Panc1 (cell line): ENCODE measurements around the gene ALG1. TPM values are rescaled to one million over a fixed set of nuclear protein-coding genes. Genes with fewer than 3 reads are reported as not detected.

ENCODE experiments used
- ATAC-seq: fragments of 200-7000 bp; cut with Tn5 transposase; 2 replicates; pipeline ENCODE4 v1.9.1; 2020; ENCODE audit warnings: mild to moderate bottlenecking, moderate library complexity
- BruUV-seq: library from RNA; stranded (reverse); fragments of 400-500 nt; replicated peaks from 2 replicates; lab custom pipeline; 2021; lab: Mats Ljungman, UMichigan
- CTCF ChIA-PET: fragments of 300-600 bp; sonication (Branson Sonifier 250); formaldehyde crosslinking; loops from one replicate; lab custom pipeline; 2022; ENCODE audit warnings: antibody characterized with exemption; lab: Charles Lee
- POLR2A ChIA-PET: fragments of 300-600 bp; sonication (Branson Sonifier 250); formaldehyde crosslinking; loops from one replicate; lab custom pipeline; 2022; ENCODE audit warnings: antibody characterized with exemption; lab: Charles Lee
- DNase-seq: peaks from one replicate; pipeline ENCODE4 v3.0.0-alpha.2; 2010; ENCODE audit warnings: low read depth, low spot score
- H3K27ac ChIP-seq: 2 replicates; pipeline ENCODE4 v1.5.1; 2011; ENCODE audit warnings: mild to moderate bottlenecking, low read length, inconsistent platforms
- H3K27me3 ChIP-seq: fragments of 200-500 bp; sonication (Bioruptor generic); 2 replicates; pipeline ENCODE4 v1.6.0; 2014; ENCODE audit warnings: low read length, inconsistent platforms; ENCODE audit not compliant: control insufficient read depth, insufficient read depth
- H3K36me3 ChIP-seq: fragments of 200-500 bp; sonication (Bioruptor generic); 2 replicates; pipeline ENCODE4 v1.5.1; 2014; ENCODE audit warnings: inconsistent platforms, mild to moderate bottlenecking, low read length, moderate library complexity; ENCODE audit not compliant: control insufficient read depth, insufficient read depth
- H3K4me1 ChIP-seq: 2 replicates; pipeline ENCODE4 v1.5.1; 2011; ENCODE audit warnings: inconsistent platforms, mild to moderate bottlenecking, low read length, moderate library complexity; ENCODE audit not compliant: control insufficient read depth, insufficient read depth
- H3K4me3 ChIP-seq, 2 experiments: 2 replicates each; pipeline ENCODE4 v1.5.1; 2011 to 2012; ENCODE audit warnings: low read depth in 2 of 2, low read length in 2 of 2, mild to moderate bottlenecking in 2 of 2, inconsistent platforms in 1 of 2, moderate library complexity in 1 of 2
- H3K9me3 ChIP-seq: fragments of 200-500 bp; sonication (Bioruptor generic); 2 replicates; pipeline ENCODE4 v1.5.1; 2014; ENCODE audit warnings: low read depth, mild to moderate bottlenecking, inconsistent platforms, low read length, moderate library complexity; ENCODE audit not compliant: control insufficient read depth, insufficient read depth
- POLR2AphosphoS5 ChIP-seq: IDR thresholded peaks from 2 replicates; pipeline ENCODE4 v1.6.1; 2012; ENCODE audit warnings: mild to moderate bottlenecking, low read depth, low read length, moderate library complexity
- SIN3A ChIP-seq: IDR thresholded peaks from 2 replicates; pipeline ENCODE4 v1.6.1; 2012; ENCODE audit warnings: low read depth, mild to moderate bottlenecking, low read length, moderate library complexity, borderline replicate concordance; ENCODE audit not compliant: insufficient read depth
- TCF7L2 ChIP-seq: IDR thresholded peaks from 2 replicates; pipeline ENCODE4 v1.6.1; 2011; ENCODE audit warnings: mild to moderate bottlenecking, low read depth, low read length, inconsistent platforms
- in situ Hi-C: cut with HindIII; loops from 2 replicates; pipeline ENCODE4 v1.10.0; 2016; ENCODE audit warnings: low sequenced_read_pairs, low pct_unique_long_range_greater_than_20kb
- intact Hi-C: fragments of 100-400 bp; cut with micrococcal nuclease; formaldehyde crosslinking; loops from one replicate; pipeline ENCODE4 v1.10.0; 2022; ENCODE audit not compliant: unreplicated experiment
- total RNA-seq: library from RNA; stranded (reverse); gene quantifications from one replicate; pipeline ENCODE4 v1.2.1, GENCODE V29; 2021; ENCODE audit not compliant: unreplicated experiment
- TF ChIP-seq, protein P1 (sequence below), 2 experiments: IDR thresholded peaks; 2 replicates each; pipeline ENCODE4 v1.6.1; 2011 to 2012; ENCODE audit warnings: low read depth in 2 of 2, control low read depth in 1 of 2, low read length in 1 of 2, mild to moderate bottlenecking in 1 of 2, moderate library complexity in 1 of 2; ENCODE audit not compliant: insufficient read depth in 1 of 2
- TF ChIP-seq, protein P2 (sequence below): fragments of 450-650 bp; IDR thresholded peaks from 2 replicates; pipeline ENCODE4 v1.5.1; 2017; ENCODE audit warnings: mild to moderate bottlenecking

The ALG1 gene
- total RNA-seq, 1 experiment from 2014 or later: 46.6 TPM

DNA sequence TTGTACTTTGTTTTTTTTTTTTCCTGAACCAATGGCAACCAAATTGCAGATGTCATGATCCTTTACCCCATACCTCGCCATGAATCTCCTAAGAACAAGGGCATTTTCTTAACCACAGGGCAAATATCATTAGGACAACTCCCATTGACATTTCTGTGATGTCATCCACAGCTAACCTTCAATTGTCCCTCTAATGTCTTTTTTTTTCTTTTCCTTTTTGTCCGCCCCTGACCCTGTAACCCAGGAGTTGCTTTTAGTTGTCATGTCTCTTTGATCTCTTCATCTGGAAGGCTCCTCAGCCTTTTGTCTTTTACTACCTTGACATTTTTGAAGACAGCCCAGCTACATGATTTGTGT lies 37.5 kb upstream of the ALG1 start:
- Histone ChIP-seq H3K27ac (peak overlapping the region; percentile 87), H3K9me3 (no peaks in the 10 kb centered on the region), H3K27me3 (no peaks in the 10 kb centered on the region), H3K4me3 (peak overlapping the region; percentile 57 to 84), H3K4me1 (peaks cover 11% of the 10 kb centered on the region), H3K36me3 (no peaks in the 10 kb centered on the region)
- TSS peak; percentile 85 for BruUV-seq
- ChIA-PET POLR2A (interaction anchor here (0.6 to 0.7 kb wide), 3 partner anchors 15 to 313 kb away, joined by 3 to 5 read pairs (median 4); no protein-coding TSS in a partner anchor), CTCF (interaction anchor here (0.8 kb wide), 1 partner anchor 8 kb away, joined by 7 read pairs; no protein-coding TSS in a partner anchor)
- intact Hi-C loops (no loop called here), in situ Hi-C loops (no loop called here)
- TF ChIP-seq SIN3A (no peak), POLR2AphosphoS5 (no peak), TCF7L2 (no peak)
- TF ChIP-seq, protein P1, sequence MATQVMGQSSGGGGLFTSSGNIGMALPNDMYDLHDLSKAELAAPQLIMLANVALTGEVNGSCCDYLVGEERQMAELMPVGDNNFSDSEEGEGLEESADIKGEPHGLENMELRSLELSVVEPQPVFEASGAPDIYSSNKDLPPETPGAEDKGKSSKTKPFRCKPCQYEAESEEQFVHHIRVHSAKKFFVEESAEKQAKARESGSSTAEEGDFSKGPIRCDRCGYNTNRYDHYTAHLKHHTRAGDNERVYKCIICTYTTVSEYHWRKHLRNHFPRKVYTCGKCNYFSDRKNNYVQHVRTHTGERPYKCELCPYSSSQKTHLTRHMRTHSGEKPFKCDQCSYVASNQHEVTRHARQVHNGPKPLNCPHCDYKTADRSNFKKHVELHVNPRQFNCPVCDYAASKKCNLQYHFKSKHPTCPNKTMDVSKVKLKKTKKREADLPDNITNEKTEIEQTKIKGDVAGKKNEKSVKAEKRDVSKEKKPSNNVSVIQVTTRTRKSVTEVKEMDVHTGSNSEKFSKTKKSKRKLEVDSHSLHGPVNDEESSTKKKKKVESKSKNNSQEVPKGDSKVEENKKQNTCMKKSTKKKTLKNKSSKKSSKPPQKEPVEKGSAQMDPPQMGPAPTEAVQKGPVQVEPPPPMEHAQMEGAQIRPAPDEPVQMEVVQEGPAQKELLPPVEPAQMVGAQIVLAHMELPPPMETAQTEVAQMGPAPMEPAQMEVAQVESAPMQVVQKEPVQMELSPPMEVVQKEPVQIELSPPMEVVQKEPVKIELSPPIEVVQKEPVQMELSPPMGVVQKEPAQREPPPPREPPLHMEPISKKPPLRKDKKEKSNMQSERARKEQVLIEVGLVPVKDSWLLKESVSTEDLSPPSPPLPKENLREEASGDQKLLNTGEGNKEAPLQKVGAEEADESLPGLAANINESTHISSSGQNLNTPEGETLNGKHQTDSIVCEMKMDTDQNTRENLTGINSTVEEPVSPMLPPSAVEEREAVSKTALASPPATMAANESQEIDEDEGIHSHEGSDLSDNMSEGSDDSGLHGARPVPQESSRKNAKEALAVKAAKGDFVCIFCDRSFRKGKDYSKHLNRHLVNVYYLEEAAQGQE (IDR thresholded peaks at IDR 0.05; ENCODE audit: insufficient read depth in 1 of 2, low read depth in 2 of 2, low read length in 1 of 2): no peak
- TF ChIP-seq, protein P2, sequence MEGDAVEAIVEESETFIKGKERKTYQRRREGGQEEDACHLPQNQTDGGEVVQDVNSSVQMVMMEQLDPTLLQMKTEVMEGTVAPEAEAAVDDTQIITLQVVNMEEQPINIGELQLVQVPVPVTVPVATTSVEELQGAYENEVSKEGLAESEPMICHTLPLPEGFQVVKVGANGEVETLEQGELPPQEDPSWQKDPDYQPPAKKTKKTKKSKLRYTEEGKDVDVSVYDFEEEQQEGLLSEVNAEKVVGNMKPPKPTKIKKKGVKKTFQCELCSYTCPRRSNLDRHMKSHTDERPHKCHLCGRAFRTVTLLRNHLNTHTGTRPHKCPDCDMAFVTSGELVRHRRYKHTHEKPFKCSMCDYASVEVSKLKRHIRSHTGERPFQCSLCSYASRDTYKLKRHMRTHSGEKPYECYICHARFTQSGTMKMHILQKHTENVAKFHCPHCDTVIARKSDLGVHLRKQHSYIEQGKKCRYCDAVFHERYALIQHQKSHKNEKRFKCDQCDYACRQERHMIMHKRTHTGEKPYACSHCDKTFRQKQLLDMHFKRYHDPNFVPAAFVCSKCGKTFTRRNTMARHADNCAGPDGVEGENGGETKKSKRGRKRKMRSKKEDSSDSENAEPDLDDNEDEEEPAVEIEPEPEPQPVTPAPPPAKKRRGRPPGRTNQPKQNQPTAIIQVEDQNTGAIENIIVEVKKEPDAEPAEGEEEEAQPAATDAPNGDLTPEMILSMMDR: no peak
- no peak for DNase-seq
- no peak for ATAC-seq

DNA sequence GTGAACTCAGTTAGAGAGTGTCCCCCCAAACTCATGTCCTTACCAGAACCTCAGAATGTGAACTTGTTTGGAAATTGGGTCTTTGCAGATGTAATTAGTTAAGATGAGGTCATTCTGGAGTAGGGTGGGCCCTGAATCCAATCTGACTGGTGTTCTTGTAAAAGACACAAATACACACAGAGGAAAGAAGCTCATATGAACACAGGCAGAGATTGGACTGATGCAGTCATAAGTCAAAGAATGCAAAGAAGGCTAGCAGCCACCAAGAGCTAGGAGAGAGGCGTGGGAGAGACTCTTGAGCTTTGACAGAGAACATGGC lies 35.8 kb upstream of the ALG1 start:
- BruUV-seq: no TSS peak
- ATAC-seq (no peak), DNase-seq (no peak)
- TF ChIP-seq TCF7L2: no peak
- no peak for TF ChIP-seq POLR2AphosphoS5
- TF ChIP-seq, protein P1 (IDR thresholded peaks at IDR 0.05; ENCODE audit: insufficient read depth in 1 of 2, low read depth in 2 of 2, low read length in 1 of 2): no peak
- TF ChIP-seq, protein P2: no peak
- no peak for TF ChIP-seq SIN3A
- H3K9me3 ChIP-seq: no peaks in the 10 kb centered on the region
- intact Hi-C loops (no loop called here), in situ Hi-C loops (no loop called here)
- no peaks in the 10 kb centered on the region for H3K27me3 ChIP-seq
- POLR2A ChIA-PET: no interaction called here
- CTCF ChIA-PET: no interaction called here
- no peak overlapping the region for H3K27ac ChIP-seq
- H3K4me1 ChIP-seq: peaks cover 11% of the 10 kb centered on the region
- H3K4me3 ChIP-seq: no peak overlapping the region
- H3K36me3 ChIP-seq: no peaks in the 10 kb centered on the region
